K562 (cell line): Measurements from ENCODE around the gene SMURF1.

Experiments
- CEBPB ChIP-seq: fragments of 450-650 bp; IDR thresholded peaks from 2 replicates; pipeline ENCODE4 v1.6.1; 2016; ENCODE audit warnings: missing genetic modification characterization, missing compliant biosample characterization
- DDX20 ChIP-seq: fragments of 450-650 bp; IDR thresholded peaks from 2 replicates; pipeline ENCODE4 v1.6.1; 2016; ENCODE audit warnings: missing genetic modification characterization, low read depth, mild to moderate bottlenecking, missing compliant biosample characterization, moderate library complexity
- U2AF1 ChIP-seq: fragments of 200-400 bp; formaldehyde crosslinking; optimal IDR thresholded peaks from 2 replicates; pipeline ENCODE3; 2017; ENCODE audit warnings: mild to moderate bottlenecking, low read depth, low read length, moderate library complexity
- ZBTB26 ChIP-seq: fragments of 450-650 bp; formaldehyde crosslinking; IDR thresholded peaks from 2 replicates; pipeline ENCODE4 v1.4.0; 2022; ENCODE audit warnings: missing genetic modification characterization
- TF ChIP-seq, protein P1 (sequence below): fragments of 150-350 bp; IDR thresholded peaks from 2 replicates; pipeline ENCODE4 v1.6.1; 2014; ENCODE audit warnings: low read depth, mild to moderate bottlenecking, low read length, borderline replicate concordance
- TF ChIP-seq, protein P2 (sequence below): IDR thresholded peaks from 2 replicates; pipeline ENCODE4 v1.6.1; 2016; ENCODE audit warnings: missing genetic modification characterization, missing compliant biosample characterization

- no peak for TF ChIP-seq CEBPB (tag)
- TF ChIP-seq, protein P1, sequence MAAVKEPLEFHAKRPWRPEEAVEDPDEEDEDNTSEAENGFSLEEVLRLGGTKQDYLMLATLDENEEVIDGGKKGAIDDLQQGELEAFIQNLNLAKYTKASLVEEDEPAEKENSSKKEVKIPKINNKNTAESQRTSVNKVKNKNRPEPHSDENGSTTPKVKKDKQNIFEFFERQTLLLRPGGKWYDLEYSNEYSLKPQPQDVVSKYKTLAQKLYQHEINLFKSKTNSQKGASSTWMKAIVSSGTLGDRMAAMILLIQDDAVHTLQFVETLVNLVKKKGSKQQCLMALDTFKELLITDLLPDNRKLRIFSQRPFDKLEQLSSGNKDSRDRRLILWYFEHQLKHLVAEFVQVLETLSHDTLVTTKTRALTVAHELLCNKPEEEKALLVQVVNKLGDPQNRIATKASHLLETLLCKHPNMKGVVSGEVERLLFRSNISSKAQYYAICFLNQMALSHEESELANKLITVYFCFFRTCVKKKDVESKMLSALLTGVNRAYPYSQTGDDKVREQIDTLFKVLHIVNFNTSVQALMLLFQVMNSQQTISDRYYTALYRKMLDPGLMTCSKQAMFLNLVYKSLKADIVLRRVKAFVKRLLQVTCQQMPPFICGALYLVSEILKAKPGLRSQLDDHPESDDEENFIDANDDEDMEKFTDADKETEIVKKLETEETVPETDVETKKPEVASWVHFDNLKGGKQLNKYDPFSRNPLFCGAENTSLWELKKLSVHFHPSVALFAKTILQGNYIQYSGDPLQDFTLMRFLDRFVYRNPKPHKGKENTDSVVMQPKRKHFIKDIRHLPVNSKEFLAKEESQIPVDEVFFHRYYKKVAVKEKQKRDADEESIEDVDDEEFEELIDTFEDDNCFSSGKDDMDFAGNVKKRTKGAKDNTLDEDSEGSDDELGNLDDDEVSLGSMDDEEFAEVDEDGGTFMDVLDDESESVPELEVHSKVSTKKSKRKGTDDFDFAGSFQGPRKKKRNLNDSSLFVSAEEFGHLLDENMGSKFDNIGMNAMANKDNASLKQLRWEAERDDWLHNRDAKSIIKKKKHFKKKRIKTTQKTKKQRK = no peak
- TF ChIP-seq DDX20 (tag) = no peak
- no peak for TF ChIP-seq U2AF1
- TF ChIP-seq ZBTB26 (CRISPR knock-in tag) = no peak
- TF ChIP-seq, protein P2, sequence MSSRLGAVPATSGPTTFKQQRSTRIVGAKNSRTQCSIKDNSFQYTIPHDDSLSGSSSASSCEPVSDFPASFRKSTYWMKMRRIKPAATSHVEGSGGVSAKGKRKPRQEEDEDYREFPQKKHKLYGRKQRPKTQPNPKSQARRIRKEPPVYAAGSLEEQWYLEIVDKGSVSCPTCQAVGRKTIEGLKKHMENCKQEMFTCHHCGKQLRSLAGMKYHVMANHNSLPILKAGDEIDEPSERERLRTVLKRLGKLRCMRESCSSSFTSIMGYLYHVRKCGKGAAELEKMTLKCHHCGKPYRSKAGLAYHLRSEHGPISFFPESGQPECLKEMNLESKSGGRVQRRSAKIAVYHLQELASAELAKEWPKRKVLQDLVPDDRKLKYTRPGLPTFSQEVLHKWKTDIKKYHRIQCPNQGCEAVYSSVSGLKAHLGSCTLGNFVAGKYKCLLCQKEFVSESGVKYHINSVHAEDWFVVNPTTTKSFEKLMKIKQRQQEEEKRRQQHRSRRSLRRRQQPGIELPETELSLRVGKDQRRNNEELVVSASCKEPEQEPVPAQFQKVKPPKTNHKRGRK (tag) = no peak
Measured at GRCh38 chr7:99171731-99172130, 27.8 kb upstream of the SMURF1 start.
